Ovary (tissue), 9 donors: ENCODE data around the gene FOXP1. TPM values are rescaled to one million over a fixed set of nuclear protein-coding genes. Genes with fewer than 3 reads are reported as not detected.

Experiments
- DNase-seq, 5 donors: peaks; one replicate each; pipeline ENCODE4 v3.0.0-alpha.2; 2019 to 2020
- H3K27ac ChIP-seq, 2 donors: fragments of 200-600 bp; one replicate each; pipeline versions ENCODE4 v1.5.1 to v1.8.0; 2019 to 2022
- H3K27me3 ChIP-seq: fragments of 200-600 bp; one replicate; pipeline ENCODE4 v1.8.0; 2022
- H3K36me3 ChIP-seq: fragments of 200-600 bp; sonication (generic); one replicate; pipeline ENCODE4 v1.5.1; 2019
- H3K4me1 ChIP-seq: one replicate; pipeline ENCODE4 v1.8.1; 2013; ENCODE audit warnings: mild to moderate bottlenecking, moderate library complexity; ENCODE audit not compliant: insufficient read depth
- H3K4me3 ChIP-seq: fragments of 200-600 bp; sonication (generic); one replicate; pipeline ENCODE4 v1.5.1; 2017
- H3K9me3 ChIP-seq, 2 donors: fragments of 200-600 bp in 1 of 2; sonication (generic) in 1 of 2; one replicate each; pipeline versions ENCODE4 v1.5.1 to v1.8.1; 2013 to 2019; ENCODE audit warnings: mild to moderate bottlenecking in 1 of 2, moderate library complexity in 1 of 2
- CTCF ChIP-seq, 3 donors: fragments of 450-650 bp in 2 of 3; fragments of 200-600 bp in 1 of 3; IDR thresholded peaks; one replicate each; pipeline versions ENCODE4 v1.5.1 to v1.8.0; 2016 to 2022; ENCODE audit warnings: antibody characterized with exemption in 3 of 3, mild to moderate bottlenecking in 1 of 3
- EP300 ChIP-seq: sonication (generic); formaldehyde crosslinking; IDR thresholded peaks from one replicate; pipeline ENCODE4 v1.6.1; 2017; ENCODE audit warnings: antibody characterized with exemption
- POLR2A ChIP-seq: fragments of 450-650 bp; IDR thresholded peaks from one replicate; pipeline ENCODE4 v1.6.1; 2017; ENCODE audit warnings: antibody characterized with exemption, mild to moderate bottlenecking, moderate library complexity
- WGBS, 3 donors: extraction: QIAGEN DNeasy Blood & Tissue Kit in 1 of 3; methylation state at CpG; one replicate each; pipeline versions ENCODE4 v1.1.5 to v1.1.7; 2013 to 2017; 5-methylcytosine and 5-hydroxymethylcytosine counted together
- intact Hi-C, 4 donors: fragments of 100-400 bp; cut with DNase I; formaldehyde crosslinking; loops; one replicate each; pipeline versions ENCODE4 v1.11.0 to v1.15.1; 2022 to 2023
- polyA plus RNA-seq, 2 donors: library from polyadenylated mRNA; stranded (reverse); fragments of 200-250 nt in 1 of 2; fragments of 350-450 nt in 1 of 2; fragmentation: Illumina TruSeq in 1 of 2; extraction: RNeasy Lipid Tissue Mini Kit (QIAGEN cat#74804) in 1 of 2; gene quantifications; one replicate each; pipeline ENCODE4 v1.2.3, GENCODE V29; 2013 to 2014
- total RNA-seq, 7 donors: library from RNA; depleted of rRNA in 2 of 7; stranded (reverse); fragments of >200 nt in 2 of 7; fragmentation: NEBNext Ultra II Directional in 3 of 7; extraction: Animal tissue kit (Norgen Biotek cat#: 25700) in 3 of 7; gene quantifications; one replicate each; pipeline versions ENCODE4 v1.1.0 to v1.2.4, GENCODE V29; 2016 to 2023
- donor health status: DM: no; HTN: no; CAD: no; lungs with moderate emphysema.
- donor health status: DM: no; HTN: no; CAD: no.
- donor health status: Bipolar disorder and iron deficiency.
- donor health status: DM: yes; HTN: yes; CAD: no.
- donor health status: DM: no; HTN: no; CAD: no.
- donor health status: DM: yes; HTN: yes; CAD: no.

The FOXP1 gene
- total and polyA plus RNA-seq, 9 donors: 31.7 to 126 (median 114) TPM

GRCh38 chr3:71350998-71351397 is 232.5 kb downstream of the FOXP1 start:
- no peaks in the 10 kb centered on the region for H3K4me1 ChIP-seq
- H3K36me3 ChIP-seq: no peaks in the 10 kb centered on the region
- H3K9me3 ChIP-seq: no peaks in the 10 kb centered on the region
- H3K27me3 ChIP-seq: no peaks in the 10 kb centered on the region
- no peak overlapping the region for H3K27ac ChIP-seq
- no peak for TF ChIP-seq CTCF (IDR thresholded peaks at IDR 0.05)
- TF ChIP-seq POLR2A: no peak
- no peak for TF ChIP-seq EP300
- DNase-seq: no peak
- WGBS, 3 donors: 90 to 97% (median 95%) methylated on average over 4 of the region's 4 CpGs
- no peak overlapping the region for H3K4me3 ChIP-seq
- intact Hi-C loops: no loop called here

GRCh38 chr3:71348831-71349230 is 234.7 kb downstream of the FOXP1 start:
- TF ChIP-seq EP300 (no peak), POLR2A (no peak), CTCF (IDR thresholded peaks at IDR 0.05) (no peak)
- H3K36me3 ChIP-seq: no peaks in the 10 kb centered on the region
- no peak overlapping the region for H3K4me3 ChIP-seq
- H3K4me1 ChIP-seq: peaks cover 1% of the 10 kb centered on the region
- no peak for DNase-seq
- no peaks in the 10 kb centered on the region for H3K9me3 ChIP-seq
- intact Hi-C loops: no loop called here
- H3K27me3 ChIP-seq: no peaks in the 10 kb centered on the region
- no peak overlapping the region for H3K27ac ChIP-seq
- 97 to 100% (median 100%) methylated on average over 2 of the region's 2 CpGs for WGBS, 3 donors

GRCh38 chr3:71348001-71348632 is 235.4 kb downstream of the FOXP1 start:
- no peak for TF ChIP-seq EP300
- no peak for TF ChIP-seq POLR2A
- TF ChIP-seq CTCF (IDR thresholded peaks at IDR 0.05): no peak
- H3K27ac ChIP-seq: no peak overlapping the region
- intact Hi-C loops: no loop called here
- DNase-seq: no peak
- WGBS, 3 donors: 79 to 89% (median 87%) methylated on average over 9 of the region's 9 CpGs
- H3K36me3 ChIP-seq: no peaks in the 10 kb centered on the region
- H3K27me3 ChIP-seq: no peaks in the 10 kb centered on the region
- no peaks in the 10 kb centered on the region for H3K9me3 ChIP-seq
- no peak overlapping the region for H3K4me3 ChIP-seq
- H3K4me1 ChIP-seq: peaks cover 1% of the 10 kb centered on the region

- 82 to 85% (median 84%) methylated on average over 4 of the region's 4 CpGs for WGBS, 3 donors
- Histone ChIP-seq H3K4me1 (peaks cover 1% of the 10 kb centered on the region), H3K36me3 (no peaks in the 10 kb centered on the region), H3K27me3 (no peaks in the 10 kb centered on the region), H3K4me3 (no peak overlapping the region), H3K27ac (no peak overlapping the region), H3K9me3 (no peaks in the 10 kb centered on the region)
- intact Hi-C loops: no loop called here
- DNase-seq: no peak
- TF ChIP-seq EP300: no peak
- TF ChIP-seq CTCF (IDR thresholded peaks at IDR 0.05): no peak
- no peak for TF ChIP-seq POLR2A
These were observed 237.5 kb downstream of the FOXP1 start for GRCh38 chr3:71346061-71346460.
